ENCODE data around the gene MYL4.
"Not testable (repeated sequence)": the region's sequence is repeated elsewhere in the genome, so short reads cannot be mapped to it uniquely, and the experiment has no call there.

MYL4 gene

DNA sequence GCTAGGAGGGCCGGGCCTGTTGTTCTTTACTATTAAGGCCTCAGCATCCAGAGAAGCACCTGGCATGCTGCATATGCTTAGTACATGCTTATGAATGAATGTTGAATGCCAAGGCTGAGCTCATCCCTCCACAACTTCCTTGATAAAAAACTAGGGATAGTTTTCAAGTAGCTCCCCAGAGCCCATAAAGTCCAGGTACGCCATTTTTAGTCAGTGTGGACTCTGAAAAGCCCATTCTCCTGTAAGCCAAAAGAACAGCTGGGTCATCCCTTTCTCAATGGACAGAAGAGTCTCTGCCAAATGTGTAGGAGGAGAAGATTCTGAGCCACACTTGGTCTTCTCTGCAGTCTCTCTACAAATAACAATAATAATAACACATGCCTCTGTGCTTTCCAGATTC lies 35.5 kb downstream of the MYL4 start:
- FAIRE-seq: no peak

DNA sequence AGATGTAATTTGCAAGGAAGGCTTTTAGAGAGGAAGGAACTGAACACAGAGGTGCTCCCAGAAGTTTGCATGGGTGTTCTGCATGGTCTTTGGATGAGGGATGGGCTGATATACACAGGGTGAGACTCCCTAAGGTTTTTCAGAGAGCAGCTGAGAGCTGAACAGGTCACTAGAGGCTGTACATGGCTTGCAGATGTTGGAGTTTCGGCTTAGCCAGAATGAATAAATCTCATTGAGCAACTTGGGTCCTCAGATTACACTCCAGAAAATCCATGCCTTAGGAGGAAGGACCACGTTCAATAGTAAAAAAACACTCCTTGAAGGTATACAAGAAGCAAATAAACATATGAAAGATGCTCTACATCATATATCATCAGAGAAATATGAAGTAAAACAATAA lies 37.0 kb downstream of the MYL4 start:
- FAIRE-seq: no peak

DNA sequence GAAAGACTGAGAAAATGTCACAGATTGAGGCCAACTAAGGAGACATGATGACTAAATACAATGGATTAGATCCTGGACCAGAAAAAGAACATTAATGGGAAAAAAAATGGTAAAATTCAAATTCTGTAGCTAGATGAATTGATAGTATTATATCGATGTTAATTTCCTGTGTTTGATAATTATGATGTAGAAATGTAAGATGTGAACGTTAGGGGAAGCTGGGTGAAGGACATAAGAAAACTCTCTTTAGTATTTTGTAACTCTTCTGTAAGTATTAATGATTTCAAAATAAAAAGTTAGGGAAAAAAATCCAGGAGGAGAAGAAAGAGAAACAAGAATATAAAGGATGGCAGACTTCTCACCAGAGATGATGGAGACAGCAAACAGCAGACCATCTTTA lies 41.7 kb downstream of the MYL4 start:
- FAIRE-seq: no peak

DNA sequence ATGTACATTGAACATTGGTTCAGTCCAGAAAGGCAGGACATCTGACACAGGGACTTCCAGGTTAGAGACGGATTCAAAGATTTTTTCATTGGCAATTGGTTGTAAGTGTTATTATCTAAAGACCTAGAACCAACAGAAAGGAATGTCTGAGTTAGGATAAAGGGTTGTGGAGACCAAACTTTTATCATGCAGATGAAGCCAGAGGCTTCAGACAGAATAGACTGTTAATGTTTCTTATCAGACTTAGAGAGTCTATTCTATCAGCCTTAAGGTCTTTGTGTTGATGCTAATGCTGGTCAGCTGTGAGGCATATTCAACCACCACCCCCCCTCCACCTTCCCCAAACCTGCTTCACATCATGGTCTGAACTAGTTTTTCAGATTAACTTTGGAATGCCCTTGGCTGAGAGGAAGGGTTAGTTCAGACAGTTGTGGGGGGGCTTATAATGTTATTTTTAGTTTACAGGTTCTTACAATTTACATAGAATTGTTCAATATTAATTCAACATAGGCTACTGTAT lies 42.3 kb downstream of the MYL4 start:
- FAIRE-seq: no peak

DNA sequence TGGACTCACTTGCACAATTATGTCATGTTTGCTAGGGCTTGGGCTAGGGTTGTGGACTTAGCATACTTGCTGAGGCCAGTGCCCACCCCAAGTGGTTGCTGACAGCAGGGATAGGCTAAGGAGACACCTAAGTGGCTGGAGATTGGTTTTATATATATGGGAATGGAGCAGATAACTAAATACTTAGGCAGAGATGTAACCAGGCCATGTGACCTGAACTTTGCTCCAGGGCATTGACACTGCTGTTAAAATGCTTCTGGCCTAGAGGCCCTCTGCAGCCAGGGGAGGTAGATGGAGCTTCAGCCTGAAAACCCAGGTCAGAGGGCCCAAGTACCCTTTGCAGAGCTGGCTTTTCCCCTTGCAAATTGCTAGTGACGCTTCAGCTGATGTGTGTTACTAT lies 43.1 kb downstream of the MYL4 start:
- FAIRE-seq: no peak

DNA sequence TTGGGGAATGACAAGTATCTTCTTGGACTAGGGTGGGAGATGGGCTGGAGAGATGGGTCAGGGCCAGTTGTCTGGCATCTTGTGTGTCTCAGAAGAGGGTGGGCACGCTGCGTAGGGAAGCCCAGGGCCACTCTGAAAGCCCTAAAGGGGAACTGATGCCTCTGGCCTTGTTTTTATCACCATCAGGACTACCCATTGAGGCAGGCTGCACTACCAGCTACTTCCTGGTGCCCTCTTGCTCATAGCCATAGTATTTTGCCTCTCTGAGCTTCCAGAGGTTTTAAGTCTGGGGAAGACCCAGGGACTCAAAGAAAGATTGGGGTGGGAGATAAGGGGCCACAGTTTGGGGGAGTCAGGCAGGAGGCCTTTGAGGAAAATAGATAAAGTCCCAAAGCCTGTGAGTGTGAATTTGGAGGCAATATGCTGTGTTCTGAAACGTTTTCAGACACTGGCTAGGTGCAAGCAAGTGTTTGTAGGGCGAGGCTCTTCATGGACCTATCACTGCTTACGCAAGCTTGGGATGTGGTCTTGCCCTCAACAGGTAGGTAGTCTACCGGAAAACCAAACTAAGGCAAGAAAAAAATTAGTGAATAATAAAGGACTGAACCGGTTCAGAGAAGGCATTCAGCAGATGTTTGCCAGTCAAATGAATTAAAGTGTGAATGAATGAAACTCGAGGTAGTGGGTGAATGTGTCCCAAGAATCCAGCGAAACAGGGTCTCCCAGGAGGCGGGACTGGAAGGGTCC lies 43.8 kb downstream of the MYL4 start:
- no peak for FAIRE-seq

DNA sequence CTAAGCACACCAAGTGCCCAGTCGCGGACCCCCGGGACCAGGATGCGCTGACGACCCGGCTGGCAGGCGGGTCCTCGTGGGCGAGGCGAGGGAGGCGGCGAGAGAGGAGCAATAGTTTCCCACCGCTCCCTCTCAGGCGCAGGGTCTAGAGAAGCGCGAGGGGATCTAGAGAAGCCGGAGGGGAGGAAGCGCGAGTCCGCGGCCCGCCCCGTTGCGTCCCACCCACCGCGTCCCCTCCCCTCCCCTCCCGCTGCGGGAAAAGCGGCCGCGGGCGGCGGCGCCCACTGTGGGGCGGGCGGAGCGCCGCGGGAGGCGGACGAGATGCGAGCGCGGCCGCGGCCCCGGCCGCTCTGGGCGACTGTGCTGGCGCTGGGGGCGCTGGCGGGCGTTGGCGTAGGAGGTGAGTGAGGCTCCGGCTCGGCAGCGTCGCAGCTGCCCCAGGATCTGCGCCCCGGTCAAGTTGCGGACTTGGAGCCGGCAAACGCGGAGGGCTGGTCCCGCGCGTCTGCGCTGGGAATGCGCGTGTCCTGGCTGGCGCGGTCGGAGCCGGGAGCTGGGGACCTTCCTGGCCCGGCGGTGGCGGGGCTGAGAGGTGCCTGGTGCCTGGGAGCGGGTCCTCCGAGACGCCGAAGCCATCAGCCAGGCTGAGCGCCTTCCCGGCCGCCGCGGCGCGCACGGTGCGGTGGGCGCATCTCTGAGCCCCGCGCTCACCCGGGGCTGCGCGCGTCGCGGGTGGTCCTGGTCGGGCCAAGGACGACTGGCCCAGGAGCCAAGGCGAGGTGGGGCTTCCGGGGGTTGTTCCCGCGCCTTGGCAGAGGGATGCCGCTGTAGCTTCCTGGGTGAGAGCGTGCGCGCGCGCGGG lies 44.6 kb downstream of the MYL4 start, which contains the start of gene ITGB3:
Gene ITGB3, plus strand, starts transcription at position 287 of the 862 bp plus-strand sequence. Its CDS starts 35 bp downstream, at position 322.
- no peak for FAIRE-seq

DNA sequence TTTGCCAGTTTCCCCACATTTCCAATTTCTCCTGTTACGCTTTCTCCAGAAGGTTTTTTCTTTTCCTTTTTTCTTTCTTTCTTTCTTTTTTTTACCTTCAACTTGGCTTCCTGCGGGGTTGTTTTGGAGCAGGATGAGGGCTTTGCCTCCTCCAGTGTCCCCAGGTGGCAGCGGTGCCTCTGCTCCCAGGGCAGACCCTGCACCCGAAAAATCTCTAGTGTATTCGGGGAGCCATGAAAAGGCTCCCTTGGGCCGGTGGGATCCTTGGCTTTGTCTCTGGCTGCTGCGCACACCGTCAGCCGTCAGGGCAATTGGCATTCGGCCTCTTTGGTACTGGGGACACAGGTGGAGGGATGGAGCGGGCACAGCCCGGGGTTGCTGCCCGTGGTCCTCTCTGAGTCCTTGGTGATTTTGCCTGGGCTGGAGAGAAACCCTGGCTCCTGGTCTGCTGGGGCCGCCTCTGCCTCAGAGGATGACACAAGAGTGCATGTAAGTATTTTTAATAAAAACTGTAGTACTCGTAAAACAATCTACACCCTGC lies 45.3 kb downstream of the MYL4 start:
- no peak for FAIRE-seq

DNA sequence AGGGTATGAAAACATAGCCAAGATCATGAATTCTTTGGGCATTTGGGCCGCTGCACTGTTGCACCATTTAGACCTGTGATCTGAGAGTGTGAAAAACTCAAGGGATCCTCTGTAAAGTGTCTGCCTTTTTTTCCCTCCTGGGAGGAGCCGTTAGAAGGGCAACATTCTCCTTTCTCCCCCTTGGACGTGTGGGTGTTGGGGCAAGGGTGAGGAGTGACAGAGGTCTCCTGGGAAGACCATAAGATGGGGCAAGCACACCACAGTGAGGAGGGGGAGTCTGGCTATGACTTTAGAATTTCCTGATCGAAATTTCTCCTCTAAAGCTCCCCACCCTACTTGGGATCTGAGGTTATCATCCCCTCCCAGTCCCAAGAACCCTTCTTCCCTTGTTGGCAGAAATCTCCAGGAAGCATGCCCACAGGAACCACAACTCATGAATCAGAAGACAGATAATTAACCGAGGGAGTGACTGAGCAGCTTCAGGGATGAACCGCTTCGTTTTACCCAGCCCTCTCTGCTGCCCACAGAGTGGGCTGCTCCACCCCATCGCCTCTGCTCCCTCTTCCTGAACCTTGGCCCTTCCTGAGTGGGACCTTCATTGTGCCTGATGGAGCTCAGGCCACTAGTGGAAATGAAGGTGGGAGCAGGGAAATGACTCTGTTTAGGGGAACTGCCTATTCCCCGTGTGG lies 48.6 kb downstream of the MYL4 start:
- no peak for FAIRE-seq

DNA sequence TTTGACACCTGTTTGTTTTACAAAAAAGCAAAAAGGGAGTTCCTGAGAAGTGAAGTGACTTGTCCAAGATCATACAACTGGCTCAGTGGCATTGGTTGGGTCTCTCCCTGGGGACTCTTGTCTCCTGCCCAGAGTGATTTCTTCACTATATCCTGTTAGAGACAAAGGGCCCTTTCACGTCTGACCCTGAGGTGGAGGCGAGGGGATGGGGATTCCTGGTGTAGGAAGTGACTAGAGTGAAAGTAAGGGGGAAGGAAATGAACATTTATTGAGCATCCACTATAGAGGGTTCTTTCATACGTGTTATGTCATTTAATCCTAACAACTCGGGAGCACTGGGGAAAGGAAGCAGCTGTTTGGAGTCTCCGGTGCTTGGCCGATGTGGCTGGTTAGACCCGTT lies 53.4 kb downstream of the MYL4 start:
- FAIRE-seq: no peak

DNA sequence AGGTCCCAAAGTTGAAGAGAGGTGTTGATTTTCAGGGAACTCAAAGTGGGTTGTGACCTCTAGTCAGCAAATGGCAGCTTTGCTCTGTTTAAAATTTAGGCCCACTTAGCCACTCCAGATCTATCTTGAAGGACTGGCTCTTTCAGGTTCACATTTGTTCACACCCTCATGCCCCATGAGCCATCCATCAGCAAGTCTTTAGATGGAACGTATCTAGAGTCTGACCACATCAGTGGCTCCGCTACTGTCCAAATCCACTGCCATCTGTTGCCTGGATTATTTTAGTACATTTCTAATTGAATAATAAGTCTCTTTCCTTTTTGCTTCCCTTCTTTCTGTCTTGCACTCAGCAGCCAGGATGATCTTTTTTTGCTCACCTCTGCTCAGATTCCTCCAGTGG lies 55.0 kb downstream of the MYL4 start:
- FAIRE-seq: no peak

DNA sequence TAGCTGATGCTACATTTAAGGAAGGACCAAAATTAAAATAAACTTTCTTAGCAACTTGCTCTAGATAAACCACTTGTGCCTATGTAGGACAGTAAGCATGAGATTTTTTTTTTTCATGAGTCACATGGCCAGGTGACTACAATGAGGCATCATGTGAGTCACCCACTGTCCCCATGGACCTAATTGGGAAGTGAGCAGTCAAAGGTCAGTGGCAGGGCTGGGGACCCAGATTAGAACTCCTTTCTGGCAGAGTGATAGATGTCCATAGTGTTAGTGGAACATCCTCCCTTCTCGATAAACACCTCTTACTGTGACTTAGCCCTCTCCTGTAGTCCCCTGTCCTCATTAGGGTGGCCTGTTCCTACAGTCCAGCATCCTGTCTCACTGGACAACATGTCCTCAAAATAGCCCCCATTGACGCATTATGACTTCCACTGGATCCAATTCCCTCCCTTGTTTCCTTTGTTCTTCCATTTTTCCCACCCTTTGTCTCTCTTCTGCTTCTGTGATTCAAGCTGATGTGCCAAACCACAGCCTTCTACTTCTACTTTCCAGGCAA lies 56.9 kb downstream of the MYL4 start:
- no peak for FAIRE-seq

DNA sequence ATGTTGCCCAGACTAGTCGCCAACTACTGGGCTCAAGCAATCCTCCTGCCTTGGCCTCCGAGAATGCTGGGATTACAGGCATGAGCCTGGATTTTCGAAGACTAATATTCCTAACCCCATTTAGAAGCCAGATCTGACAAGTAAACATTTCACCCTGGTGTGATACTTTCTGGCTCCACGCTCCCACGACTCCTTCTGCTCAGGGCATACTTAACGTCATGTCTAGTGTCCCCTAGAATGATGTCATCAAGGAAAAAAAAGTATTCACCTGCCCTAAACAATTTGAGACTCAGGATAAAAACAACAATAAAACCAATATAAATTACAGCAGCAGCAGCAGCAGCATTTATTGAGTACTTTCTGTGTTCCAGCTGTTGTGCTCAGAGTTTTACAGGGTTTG lies 57.6 kb downstream of the MYL4 start:
- no peak for FAIRE-seq

DNA sequence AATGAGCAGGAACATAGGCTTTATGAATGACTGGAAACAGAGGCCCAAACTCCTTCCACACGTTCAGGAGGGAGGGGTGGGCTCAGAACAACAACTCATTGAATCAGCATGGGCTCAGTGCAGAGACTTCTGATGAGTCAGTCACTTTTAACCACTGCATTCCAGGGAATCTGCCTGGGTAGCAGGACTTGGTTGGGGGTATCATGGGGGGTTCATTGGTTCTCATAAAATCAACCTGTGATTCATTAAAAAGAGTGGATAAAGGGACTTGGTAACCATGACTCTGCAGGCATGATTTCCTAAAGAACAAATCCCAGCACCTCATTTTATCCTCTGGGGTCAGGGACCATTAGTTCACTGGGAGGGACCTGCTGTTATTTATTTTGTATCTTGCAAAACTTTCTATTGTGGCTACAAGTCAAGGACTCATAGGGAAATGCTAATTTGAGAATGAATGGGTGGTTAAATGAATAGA lies 58.2 kb downstream of the MYL4 start:
- no peak for FAIRE-seq

DNA sequence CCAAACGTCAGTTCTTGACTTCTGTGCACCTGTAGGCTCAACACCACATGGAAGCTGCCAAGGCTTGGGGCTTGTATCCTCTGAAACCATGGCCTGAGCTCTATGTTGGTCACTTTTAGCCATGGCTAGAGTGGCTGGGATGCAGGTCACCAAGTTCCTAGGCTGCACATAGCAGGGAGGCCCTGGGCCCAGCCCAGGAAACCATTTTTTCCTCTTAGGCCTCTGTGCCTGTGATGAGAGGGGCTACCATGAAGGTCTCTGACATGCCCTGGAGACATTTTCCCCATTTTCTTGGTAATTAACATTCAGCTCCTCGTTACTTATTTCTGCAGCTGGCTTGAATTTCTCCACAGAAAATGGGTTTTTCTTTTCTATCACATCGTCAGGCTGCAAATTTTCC lies 59.8 kb downstream of the MYL4 start:
- not testable (repeated sequence) for FAIRE-seq

DNA sequence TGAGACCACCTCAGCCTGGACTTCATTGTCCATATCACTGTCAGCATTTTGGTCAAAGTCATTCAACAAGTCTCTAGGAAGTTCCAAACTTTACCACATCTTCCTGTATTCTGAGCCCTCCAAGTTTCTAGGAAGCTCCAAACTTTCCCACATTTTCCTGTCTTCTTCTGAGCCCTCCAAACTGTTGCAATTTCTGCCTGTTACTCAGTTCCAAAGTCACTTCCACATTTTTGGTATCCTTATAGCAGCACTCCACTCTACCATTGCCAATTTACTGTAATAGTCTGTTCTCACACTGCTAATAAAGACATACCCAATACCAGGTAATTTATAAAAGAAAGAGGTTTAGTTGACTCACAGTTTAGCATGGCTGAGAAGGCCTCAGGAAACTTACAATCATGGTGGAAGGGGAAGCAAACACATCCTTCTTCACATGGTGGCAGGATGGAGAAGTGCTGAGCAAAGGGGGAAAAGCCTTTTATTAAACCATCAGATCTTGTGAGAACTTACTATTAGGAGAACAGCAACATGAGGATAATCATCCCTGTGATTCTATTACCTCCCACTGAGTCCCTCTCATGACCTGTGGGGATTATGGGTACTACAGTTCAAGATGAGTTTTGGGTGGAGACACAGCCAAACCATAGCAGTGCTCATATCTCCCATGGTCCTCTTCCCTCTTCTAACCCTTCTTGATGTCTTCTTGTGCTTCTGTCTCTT lies 60.6 kb downstream of the MYL4 start:
- not testable (repeated sequence) for FAIRE-seq

DNA sequence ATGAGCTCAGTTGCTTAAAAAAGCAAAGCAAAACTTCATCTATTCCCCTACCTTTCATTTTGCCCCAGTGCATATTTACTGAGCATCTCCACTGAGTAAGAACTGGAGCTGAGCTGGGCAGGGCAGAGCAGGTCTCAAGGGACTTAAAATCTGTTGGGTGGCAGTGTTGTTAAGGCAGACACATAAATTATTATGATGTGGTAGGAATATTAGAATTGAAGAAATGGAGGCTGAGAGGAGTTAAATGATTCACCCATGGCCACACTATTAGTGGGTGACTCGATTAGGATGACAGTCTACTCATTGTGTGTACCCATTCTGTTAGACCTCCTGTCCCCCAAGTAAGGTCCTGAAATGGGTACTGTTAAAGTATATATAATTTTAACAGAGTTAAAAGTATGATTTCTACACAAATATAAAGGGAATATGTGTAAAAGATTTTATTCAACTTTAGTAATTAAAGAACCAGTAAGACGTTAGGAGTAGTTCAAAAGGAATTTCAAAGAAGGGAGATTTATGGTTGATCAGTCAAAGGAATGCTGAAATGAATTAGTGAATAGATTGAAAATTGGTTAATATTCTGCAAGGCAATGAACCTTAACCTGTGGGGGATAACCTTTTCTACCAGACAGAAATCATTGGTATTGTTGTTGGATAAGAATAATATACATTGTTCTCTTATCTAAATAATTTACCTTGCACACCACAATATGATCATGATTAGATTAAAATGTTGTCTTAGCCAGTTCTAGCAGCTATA lies 62.0 kb downstream of the MYL4 start:
- no peak for FAIRE-seq

DNA sequence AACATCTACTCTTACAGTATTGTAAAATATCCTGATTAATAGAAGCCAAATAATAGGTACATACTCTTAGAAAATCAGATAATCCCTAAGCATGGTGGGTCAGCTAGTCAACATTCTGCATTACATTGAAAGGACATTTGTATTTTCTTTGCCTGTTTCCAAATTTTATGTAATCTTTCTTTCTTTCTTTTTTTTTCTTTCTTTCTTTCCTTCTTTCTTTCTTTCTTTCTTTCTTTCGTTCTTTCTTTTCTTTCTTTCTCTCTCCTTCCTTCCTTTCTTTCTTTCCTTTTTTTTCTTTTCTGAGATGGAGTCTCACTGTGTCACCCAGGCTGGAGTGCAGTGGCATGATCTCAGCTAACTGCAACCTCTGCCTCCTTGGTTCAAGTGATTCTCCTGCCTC lies 63.3 kb downstream of the MYL4 start:
- no peak for FAIRE-seq

DNA sequence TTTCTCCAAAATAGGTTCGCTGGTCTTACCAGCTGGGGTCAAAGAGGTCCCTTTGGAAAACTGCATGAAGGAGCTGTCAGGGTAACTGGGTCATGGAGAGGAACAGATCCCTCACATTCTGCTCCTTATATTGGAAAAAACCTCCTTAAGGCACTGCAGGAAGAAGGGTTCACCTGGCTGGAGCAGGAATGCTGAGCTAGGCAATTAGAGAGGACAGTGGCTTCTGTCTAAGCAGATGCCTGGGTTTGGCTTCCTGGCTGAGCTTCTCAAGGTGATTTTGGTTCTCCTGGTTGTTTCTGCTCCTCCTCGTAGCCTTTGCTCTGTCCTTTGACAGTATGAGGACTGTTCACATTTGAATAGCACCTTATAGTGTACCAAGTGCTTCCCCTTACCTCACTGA lies 64.1 kb downstream of the MYL4 start:
- FAIRE-seq: no peak
